Measurements from ENCODE around the gene TMIGD2. TPM values are rescaled to one million over a fixed set of nuclear protein-coding genes. Genes with fewer than 3 reads are reported as not detected.

The TMIGD2 gene
- total RNA-seq, 4 donors from 2014 or later, result 0.22 to 0.76 (median 0.38) TPM; not detected in 1

DNA sequence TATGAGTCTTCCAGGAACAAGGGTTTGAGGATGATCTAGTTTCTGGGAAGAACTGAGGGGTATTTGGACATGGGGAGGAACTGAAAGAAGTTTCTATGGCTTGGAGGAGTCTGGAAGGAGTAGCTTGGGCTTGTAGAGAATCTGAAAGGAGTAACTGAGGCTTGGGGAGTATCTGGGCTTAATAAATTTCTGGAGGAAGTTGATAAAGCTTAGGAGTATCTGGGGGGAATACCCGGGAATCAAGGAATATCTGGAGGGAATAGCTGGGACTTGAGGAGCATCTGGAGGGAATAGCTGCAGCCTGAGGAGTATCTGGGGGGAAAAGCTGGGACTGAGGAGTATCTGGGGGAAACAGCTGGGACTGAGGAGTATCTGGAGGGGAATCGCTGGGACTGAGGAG lies 18.2 kb upstream of the TMIGD2 start:
- Histone ChIP-seq H3K9me3 (peaks cover 0 to 3% (median 0%) of the 10 kb centered on the region in 3 donors), H3K27ac (no peak overlapping the region), H3K4me3 (no peak overlapping the region), H3K4me1 (no peaks in the 10 kb centered on the region), H3K36me3 (peaks cover 0 to 17% (median 0%) of the 10 kb centered on the region in 3 donors), H3K27me3 (no peaks in the 10 kb centered on the region)
- DNase-seq, result no peak
- intact Hi-C loops (cut with DNase I), result no loop called here
- WGBS, 2 donors, result 94 to 95% methylated on average over 2 of the region's 2 CpGs
- TF ChIP-seq, protein P1, sequence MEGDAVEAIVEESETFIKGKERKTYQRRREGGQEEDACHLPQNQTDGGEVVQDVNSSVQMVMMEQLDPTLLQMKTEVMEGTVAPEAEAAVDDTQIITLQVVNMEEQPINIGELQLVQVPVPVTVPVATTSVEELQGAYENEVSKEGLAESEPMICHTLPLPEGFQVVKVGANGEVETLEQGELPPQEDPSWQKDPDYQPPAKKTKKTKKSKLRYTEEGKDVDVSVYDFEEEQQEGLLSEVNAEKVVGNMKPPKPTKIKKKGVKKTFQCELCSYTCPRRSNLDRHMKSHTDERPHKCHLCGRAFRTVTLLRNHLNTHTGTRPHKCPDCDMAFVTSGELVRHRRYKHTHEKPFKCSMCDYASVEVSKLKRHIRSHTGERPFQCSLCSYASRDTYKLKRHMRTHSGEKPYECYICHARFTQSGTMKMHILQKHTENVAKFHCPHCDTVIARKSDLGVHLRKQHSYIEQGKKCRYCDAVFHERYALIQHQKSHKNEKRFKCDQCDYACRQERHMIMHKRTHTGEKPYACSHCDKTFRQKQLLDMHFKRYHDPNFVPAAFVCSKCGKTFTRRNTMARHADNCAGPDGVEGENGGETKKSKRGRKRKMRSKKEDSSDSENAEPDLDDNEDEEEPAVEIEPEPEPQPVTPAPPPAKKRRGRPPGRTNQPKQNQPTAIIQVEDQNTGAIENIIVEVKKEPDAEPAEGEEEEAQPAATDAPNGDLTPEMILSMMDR (IDR thresholded peaks at IDR 0.05), result no peak
- TF ChIP-seq POLR2A (IDR thresholded peaks at IDR 0.05), result no peak

DNA sequence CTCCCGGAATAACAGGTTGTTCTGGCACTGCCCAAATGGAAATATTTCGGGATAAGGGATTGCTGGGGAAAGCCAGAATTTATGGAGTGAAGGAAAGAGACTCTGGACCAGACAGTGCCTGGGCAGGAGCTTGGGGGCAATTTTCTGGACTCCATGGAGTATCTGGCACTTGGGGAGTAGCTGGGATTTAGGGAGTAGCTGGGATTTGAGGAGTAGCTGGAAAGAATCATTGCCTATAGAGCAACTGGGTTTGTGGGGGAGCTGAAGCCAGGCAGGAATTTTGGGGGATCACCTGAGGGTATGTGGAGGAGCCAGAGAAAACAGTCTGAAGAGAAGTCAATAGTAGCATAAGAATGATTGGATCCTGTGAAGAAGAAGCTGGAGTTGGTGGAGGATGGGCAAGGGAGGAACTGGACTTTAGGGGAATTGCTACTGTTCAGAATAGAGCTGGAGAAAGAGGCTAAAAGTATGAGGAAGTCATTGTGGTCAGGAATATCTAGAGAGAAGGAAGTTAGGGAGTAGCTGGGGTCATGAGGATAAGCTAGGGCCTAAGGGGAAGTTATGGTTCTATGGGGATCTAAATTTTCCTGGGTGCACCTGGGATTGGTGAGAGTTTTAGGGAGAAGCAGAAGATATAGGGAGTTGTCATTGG lies 17.0 kb upstream of the TMIGD2 start:
- Histone ChIP-seq H3K9me3 (peaks cover 0 to 3% (median 0%) of the 10 kb centered on the region in 3 donors), H3K27ac (no peak overlapping the region), H3K4me3 (no peak overlapping the region), H3K36me3 (peaks cover 0 to 5% (median 0%) of the 10 kb centered on the region in 3 donors), H3K27me3 (no peaks in the 10 kb centered on the region), H3K4me1 (peaks cover 0 to under 1% (median 0%) of the 10 kb centered on the region in 3 donors)
- WGBS, 2 donors, result 100% methylated on average over 2 of the region's 2 CpGs
- TF ChIP-seq, protein P1 (IDR thresholded peaks at IDR 0.05), result no peak
- no peak for TF ChIP-seq POLR2A (IDR thresholded peaks at IDR 0.05)
- intact Hi-C loops (cut with DNase I), result no loop called here
- DNase-seq, result no peak

DNA sequence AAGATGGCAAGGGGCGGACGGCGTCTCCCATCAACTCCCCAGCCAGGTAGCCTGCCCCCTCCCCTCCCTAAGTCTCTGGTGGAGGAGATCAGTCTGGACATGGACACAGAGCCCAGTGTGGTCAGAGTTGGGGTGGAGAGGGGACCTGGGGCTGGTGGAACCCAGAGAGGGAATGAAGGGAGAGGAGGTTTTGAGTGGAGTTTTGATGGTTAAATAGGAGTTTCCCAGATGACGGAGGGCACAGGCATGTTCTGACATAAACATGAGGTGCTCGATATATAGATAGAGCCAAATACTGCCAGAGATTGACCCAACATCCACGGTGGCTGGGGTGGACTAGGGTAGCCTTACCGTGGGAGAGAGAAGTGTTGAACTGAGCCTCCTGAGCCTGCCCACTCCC lies 16.3 kb upstream of the TMIGD2 start:
- intact Hi-C loops (cut with DNase I), result no loop called here
- TF ChIP-seq, protein P1 (IDR thresholded peaks at IDR 0.05), result no peak
- TF ChIP-seq POLR2A (IDR thresholded peaks at IDR 0.05), result no peak

DNA sequence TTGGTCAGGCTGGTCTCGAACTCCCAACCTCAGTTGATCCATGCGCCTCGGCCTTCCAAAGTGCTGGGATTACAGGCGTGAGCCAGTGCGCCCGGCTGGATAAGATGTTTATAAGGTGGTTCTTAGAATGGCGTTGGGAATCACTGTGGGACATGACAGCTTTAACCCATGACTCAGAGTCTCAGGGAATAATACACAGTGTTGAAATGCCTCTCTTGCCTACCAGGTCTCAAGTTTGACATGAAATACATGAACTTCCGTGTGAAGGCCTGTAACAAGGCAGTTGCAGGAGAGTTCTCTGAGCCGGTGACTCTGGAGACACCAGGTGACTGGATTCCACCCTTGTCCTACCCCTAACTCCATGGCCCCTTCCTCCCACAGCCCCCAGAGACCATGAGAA lies 14.8 kb upstream of the TMIGD2 start:
- Histone ChIP-seq H3K4me1 (peaks cover 0 to 7% (median 0%) of the 10 kb centered on the region in 3 donors), H3K4me3 (no peak overlapping the region), H3K36me3 (no peaks in the 10 kb centered on the region), H3K27ac (no peak overlapping the region), H3K9me3 (no peaks in the 10 kb centered on the region), H3K27me3 (no peaks in the 10 kb centered on the region)
- intact Hi-C loops (cut with DNase I), result no loop called here
- whole genome bisulfite sequencing, 2 donors, result 85 to 87% methylated on average over 3 to 9 of the region's 9 CpGs
- DNase-seq, result no peak
- TF ChIP-seq, protein P1 (IDR thresholded peaks at IDR 0.05), result no peak
- no peak for TF ChIP-seq POLR2A (IDR thresholded peaks at IDR 0.05)

More for the DNA sequence above, 16.3 kb upstream of the TMIGD2 start:
- no peak overlapping the region for H3K27ac ChIP-seq
- no peak for DNase-seq
- H3K36me3 ChIP-seq, result no peaks in the 10 kb centered on the region
- H3K27me3 ChIP-seq, result no peaks in the 10 kb centered on the region
- 92 to 99% methylated on average over 7 of the region's 7 CpGs for WGBS, 2 donors
- peaks cover 0 to 7% (median 0%) of the 10 kb centered on the region in 3 donors for H3K4me1 ChIP-seq
- H3K9me3 ChIP-seq, result peaks cover 0 to 3% (median 0%) of the 10 kb centered on the region in 3 donors
- no peak overlapping the region for H3K4me3 ChIP-seq

DNA sequence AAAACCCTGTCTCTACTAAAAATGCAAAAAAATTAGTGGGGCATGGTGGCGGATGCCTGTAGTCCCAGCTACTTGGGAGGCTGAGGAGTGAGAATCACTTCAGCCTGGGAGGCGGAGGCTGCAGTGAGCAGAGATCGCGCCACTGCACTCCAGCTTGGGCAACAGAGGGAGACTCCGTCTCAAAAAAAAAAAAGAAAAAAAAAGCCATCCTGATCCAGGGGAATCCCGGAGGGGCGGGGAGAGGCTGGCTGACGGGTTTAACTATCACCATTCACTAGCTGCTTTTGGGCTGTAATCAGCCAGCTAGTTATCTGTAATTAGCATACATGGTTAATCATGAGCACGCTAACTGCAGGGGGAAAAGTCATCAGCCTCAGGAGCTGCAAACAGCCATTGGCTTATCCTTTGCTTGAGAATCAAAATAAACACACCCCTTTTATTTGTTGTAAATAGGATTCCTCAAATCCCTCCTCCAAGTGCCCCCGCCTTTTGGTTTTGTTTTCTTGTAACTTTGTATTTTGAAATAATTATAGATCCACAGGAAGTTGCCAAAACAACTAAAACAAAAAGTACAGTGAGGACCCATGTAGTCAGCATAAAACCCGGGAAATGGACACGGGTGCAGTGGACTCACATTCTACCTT lies 11.8 kb upstream of the TMIGD2 start:
- no peak for TF ChIP-seq POLR2A (IDR thresholded peaks at IDR 0.05)
- TF ChIP-seq, protein P1 (IDR thresholded peaks at IDR 0.05), result no peak
- Histone ChIP-seq H3K4me1 (peaks cover 0 to 7% (median 0%) of the 10 kb centered on the region in 3 donors), H3K27me3 (no peaks in the 10 kb centered on the region), H3K9me3 (no peaks in the 10 kb centered on the region), H3K4me3 (no peak overlapping the region), H3K36me3 (no peaks in the 10 kb centered on the region), H3K27ac (no peak overlapping the region)
- DNase-seq, result no peak
- intact Hi-C loops (cut with DNase I), result no loop called here
- WGBS, 2 donors, result 34 to 35% methylated on average over 10 to 11 of the region's 12 CpGs
